Parathyroid adenoma (tissue), 2 donors: ENCODE results near the gene YBX3.

Experiments used
- H2AFZ ChIP-seq: fragments of 300-600 bp; sonication (generic); one replicate; pipeline ENCODE4 v1.7.0; 2017; ENCODE audit warnings: antibody characterized with exemption, mild to moderate bottlenecking
- H3K27ac ChIP-seq: fragments of 300-600 bp; sonication (generic); one replicate; pipeline ENCODE4 v1.7.0; 2017
- H3K27me3 ChIP-seq: fragments of 300-600 bp; sonication (generic); one replicate; pipeline ENCODE4 v1.7.0; 2017; ENCODE audit warnings: low read length; ENCODE audit not compliant: control insufficient read depth, insufficient read depth
- H3K36me3 ChIP-seq: fragments of 300-600 bp; sonication (generic); one replicate; pipeline ENCODE4 v1.7.0; 2017; ENCODE audit warnings: low read length; ENCODE audit not compliant: control insufficient read depth, insufficient read depth
- H3K4me1 ChIP-seq: fragments of 300-600 bp; sonication (generic); one replicate; pipeline ENCODE4 v1.7.0; 2017; ENCODE audit warnings: control low read depth
- H3K4me2 ChIP-seq: fragments of 300-600 bp; sonication (generic); one replicate; pipeline ENCODE4 v1.7.0; 2017; ENCODE audit warnings: low read length
- H3K4me3 ChIP-seq: fragments of 300-600 bp; sonication (generic); one replicate; pipeline ENCODE4 v1.7.0; 2017; ENCODE audit warnings: low read depth, low read length
- H3K79me2 ChIP-seq: fragments of 300-600 bp; sonication (generic); one replicate; pipeline ENCODE4 v1.7.0; 2017; ENCODE audit warnings: control low read depth
- H3K9ac ChIP-seq: fragments of 300-600 bp; sonication (generic); one replicate; pipeline ENCODE4 v1.7.0; 2017; ENCODE audit warnings: mild to moderate bottlenecking
- H3K9me3 ChIP-seq: fragments of 300-600 bp; sonication (generic); one replicate; pipeline ENCODE4 v1.7.0; 2017; ENCODE audit warnings: low read length; ENCODE audit not compliant: control insufficient read depth
- CTCF ChIP-seq: fragments of 300-600 bp; sonication (generic); IDR thresholded peaks from one replicate; pipeline ENCODE4 v1.7.0; 2017; ENCODE audit warnings: antibody characterized with exemption, mild to moderate bottlenecking
- donor health status: primary hyperparathyroidism.

YBX3 gene

DNA sequence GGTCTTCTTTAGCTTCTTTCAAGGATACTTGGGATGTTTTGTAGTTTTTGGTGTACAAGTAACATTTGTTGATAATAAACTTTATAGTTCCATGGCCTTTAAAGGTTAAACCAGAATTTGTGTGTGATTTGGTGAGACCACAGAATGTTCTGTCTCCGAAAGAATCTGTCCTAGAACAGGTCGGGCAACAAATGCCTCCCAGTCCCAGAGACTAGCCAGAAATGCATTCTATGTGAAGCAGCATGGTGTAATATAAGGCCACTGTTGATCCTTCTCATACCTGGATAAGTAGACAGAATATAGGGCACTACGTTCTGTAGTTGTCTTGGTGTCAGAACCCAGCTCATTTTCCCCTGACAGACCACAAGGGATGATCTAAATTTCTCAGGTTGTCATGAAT is 59.3 kb downstream of the YBX3 start:
- no peak overlapping the region for H3K27ac ChIP-seq
- H3K36me3 ChIP-seq = no peaks in the 10 kb centered on the region
- no peak overlapping the region for H3K9ac ChIP-seq
- no peaks in the 10 kb centered on the region for H3K79me2 ChIP-seq
- no peak overlapping the region for H3K4me2 ChIP-seq
- no peaks in the 10 kb centered on the region for H3K27me3 ChIP-seq
- no peak overlapping the region for H3K4me3 ChIP-seq
- H3K9me3 ChIP-seq = no peaks in the 10 kb centered on the region
- no peak overlapping the region for H2AFZ ChIP-seq
- no peak for TF ChIP-seq CTCF
- H3K4me1 ChIP-seq = no peaks in the 10 kb centered on the region

GRCh38 chr12:10661338-10661737 is 61.8 kb downstream of the YBX3 start:
- Histone ChIP-seq H3K9ac (no peak overlapping the region), H3K27me3 (no peaks in the 10 kb centered on the region), H3K79me2 (no peaks in the 10 kb centered on the region), H3K9me3 (no peaks in the 10 kb centered on the region), H3K4me3 (no peak overlapping the region), H3K4me1 (no peaks in the 10 kb centered on the region), H3K36me3 (no peaks in the 10 kb centered on the region), H3K27ac (no peak overlapping the region), H2AFZ (no peak overlapping the region), H3K4me2 (no peak overlapping the region)
- TF ChIP-seq CTCF = no peak

DNA sequence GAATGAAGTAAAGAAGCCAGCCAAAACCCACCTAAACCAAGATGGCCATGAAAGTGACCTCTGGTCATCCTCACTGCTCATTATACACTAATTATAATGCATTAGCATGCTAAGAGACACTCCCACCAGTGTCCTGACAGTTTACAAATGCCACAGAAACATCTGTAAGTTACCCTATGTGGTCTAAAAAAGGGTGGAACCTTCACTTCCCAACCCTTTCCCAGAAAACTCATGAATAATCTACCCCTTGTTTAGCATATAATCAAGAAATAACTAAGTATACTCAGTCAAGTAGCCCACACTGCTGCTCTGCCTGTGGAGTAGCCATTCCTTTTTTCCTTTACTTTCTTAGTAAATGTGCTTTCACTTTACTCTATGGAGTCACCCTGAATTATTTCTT is 69.1 kb downstream of the YBX3 start:
- H3K4me3 ChIP-seq = no peak overlapping the region
- no peaks in the 10 kb centered on the region for H3K27me3 ChIP-seq
- H3K79me2 ChIP-seq = no peaks in the 10 kb centered on the region
- no peak overlapping the region for H3K9ac ChIP-seq
- no peak overlapping the region for H3K4me2 ChIP-seq
- H2AFZ ChIP-seq = no peak overlapping the region
- no peaks in the 10 kb centered on the region for H3K9me3 ChIP-seq
- H3K36me3 ChIP-seq = no peaks in the 10 kb centered on the region
- TF ChIP-seq CTCF = no peak
- no peaks in the 10 kb centered on the region for H3K4me1 ChIP-seq
- H3K27ac ChIP-seq = no peak overlapping the region

- TF ChIP-seq CTCF = no peak
- no peaks in the 10 kb centered on the region for H3K36me3 ChIP-seq
- H3K27ac ChIP-seq = no peak overlapping the region
These were observed 70.9 kb downstream of the YBX3 start for GRCh38 chr12:10652192-10652591.

More at GRCh38 chr12:10652192-10652591, 70.9 kb downstream of the YBX3 start:
- H3K9ac ChIP-seq = no peak overlapping the region
- no peak overlapping the region for H2AFZ ChIP-seq
- H3K27me3 ChIP-seq = no peaks in the 10 kb centered on the region
- H3K4me3 ChIP-seq = no peak overlapping the region
- H3K79me2 ChIP-seq = no peaks in the 10 kb centered on the region
- no peak overlapping the region for H3K4me2 ChIP-seq
- H3K4me1 ChIP-seq = no peaks in the 10 kb centered on the region
- H3K9me3 ChIP-seq = no peaks in the 10 kb centered on the region
